GM19324 (cell line): Measurements from ENCODE around the gene NKX2-4.
"Not testable (repeated sequence)": the region's sequence is repeated elsewhere in the genome, so short reads cannot be mapped to it uniquely, and the experiment has no call there.

Experiments
- ATAC-seq: cut with Tn5 transposase; IDR thresholded peaks from one replicate; pipeline ENCODE4 v1.9.1; 2021; ENCODE audit warnings: mild to moderate bottlenecking, moderate library complexity; ENCODE audit not compliant: unreplicated experiment, low FRiP score

NKX2-4 gene

DNA sequence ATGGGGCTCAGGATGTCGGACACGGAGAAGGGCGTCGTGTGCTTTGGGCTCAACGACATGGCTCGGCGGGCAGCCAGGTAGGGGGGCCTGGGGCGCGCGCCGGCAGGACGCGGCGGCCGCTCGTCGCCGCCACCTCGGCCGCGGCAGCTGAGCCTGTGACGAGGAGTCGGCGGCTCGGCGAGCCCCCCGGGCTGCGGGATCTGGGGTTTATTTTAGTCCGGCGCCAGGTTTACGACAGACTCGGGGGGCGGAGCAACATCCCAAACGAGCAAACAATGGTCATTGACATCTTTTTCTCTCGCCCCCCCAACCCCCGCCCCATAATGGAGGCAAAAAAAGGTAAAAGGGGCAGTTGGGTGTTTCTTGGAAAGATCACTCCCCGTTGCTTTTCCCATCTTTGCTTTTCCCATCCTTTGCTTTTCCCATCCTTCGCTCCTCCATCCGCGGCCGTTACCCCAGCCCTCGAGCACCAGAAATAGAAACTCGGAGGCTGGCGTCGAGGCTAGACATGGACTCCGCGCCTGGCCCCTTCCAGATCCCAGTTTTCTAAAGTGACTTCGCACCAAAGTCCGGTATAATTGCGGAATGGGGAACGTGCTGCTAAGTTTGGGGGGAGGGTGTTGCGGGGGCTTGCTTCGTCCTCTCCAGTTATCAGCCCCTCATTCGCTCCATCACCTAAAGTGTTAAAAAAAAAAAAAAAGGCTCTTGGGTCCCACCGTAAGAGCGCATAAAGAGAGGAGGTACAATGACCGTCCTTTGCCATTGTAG, at the start of gene NKX2-4:
TSS of gene NKX2-4 (minus strand) at position 186 of the 768 bp plus-strand sequence. CDS start at position 59, 127 bp downstream.
- ATAC-seq, result no peak

DNA sequence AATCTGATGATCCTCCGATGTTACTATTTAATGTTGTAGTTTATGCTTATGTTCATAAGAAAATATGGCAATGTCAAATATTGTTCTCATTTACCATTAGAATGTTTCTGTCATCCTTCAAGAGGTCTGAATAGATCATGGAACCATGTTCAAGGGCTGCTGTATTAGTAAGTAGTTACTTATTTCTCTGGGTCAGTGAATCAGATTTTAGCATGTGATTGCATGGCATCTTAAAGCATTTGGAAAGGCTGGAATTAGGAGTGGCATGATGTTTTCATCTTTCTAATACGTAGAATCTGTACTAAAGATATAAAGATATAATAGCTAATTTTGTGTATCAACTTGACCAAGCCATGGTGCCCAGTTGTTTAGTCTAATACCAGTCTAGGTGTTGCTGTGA, 40.5 kb upstream of the NKX2-4 start:
- no peak for ATAC-seq

DNA sequence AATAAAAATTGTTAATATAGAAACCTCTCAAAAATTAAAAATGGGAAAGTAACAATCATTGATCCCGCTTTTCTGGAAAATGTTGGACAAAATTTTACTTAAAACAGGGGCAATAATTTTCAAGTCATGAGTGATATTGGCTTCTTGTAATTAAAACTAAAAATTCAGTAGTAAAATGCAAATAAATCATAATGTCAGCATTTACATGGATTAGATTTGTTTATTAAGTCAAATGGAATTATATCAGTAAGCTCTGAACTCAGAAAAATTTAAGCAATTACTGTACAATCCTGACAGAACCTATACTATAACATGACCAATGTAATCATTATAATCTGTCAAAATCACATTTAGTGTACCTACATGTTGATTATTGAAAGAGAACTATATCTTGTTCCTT, 39.9 kb upstream of the NKX2-4 start:
- ATAC-seq, result no peak

DNA sequence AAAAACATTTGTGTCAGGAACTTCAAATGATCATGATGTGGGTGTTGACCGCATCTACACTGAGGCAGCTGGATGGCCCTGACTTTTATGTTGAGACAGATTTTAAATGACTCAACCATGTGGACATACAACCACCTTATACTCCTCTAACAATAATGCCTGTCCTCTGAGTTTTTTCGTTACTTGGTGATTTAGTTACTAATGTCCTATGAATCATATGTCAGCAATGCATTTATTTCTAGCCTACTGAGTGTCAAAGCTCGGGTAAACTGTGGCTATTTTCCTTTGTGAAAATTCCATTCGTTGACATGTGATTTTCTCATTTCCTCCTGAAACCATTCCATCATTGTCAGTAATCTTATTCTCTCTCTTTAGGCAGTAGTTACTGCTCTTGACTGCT, 38.9 kb upstream of the NKX2-4 start:
- ATAC-seq, result no peak

DNA sequence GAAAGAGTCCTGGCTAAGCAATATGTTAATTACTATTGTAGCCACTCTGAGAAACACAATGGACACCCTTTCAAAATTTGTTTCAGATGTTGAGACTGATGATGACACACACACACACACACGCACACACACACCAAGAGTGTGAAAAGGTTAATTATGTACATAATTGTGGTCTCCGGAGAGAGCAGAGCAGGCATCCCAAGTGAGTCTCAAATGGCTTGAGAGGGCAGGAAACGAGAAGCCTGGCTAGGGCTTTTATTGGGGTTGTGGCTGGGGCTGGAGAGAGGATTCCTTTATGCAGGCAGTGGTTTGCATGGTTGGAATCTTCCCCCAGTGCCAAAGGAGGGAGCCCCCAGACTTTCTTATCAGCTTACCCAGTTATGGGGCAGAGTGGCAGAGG, 38.2 kb upstream of the NKX2-4 start:
- ATAC-seq, result no peak

DNA sequence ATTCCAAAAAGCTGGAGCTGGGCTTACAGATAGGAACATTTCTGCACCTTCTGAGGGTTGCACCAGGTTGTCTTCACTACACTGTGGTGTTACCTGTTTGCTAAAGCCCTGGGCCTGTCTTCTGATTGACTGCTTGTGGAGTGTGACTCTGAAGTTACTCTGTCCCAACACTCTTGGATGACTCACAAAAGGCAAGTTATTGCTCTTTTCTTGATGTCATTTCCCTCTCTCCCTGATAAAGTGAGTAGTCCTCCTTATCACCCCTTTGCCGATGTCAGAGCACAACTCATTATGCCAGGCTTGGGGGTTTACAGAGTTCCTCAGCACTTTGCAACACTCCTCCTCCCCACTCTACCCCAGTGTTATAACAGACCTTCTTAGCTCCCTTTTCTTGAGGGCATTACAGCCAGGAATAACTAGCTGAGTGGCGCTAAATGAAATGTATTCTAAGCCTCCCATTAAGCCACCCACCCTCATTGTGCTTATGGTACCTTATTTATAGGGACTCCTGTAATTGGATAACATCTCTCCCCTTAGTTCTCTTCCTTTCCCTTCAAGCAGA, 36.1 kb upstream of the NKX2-4 start:
- ATAC-seq, result no peak

DNA sequence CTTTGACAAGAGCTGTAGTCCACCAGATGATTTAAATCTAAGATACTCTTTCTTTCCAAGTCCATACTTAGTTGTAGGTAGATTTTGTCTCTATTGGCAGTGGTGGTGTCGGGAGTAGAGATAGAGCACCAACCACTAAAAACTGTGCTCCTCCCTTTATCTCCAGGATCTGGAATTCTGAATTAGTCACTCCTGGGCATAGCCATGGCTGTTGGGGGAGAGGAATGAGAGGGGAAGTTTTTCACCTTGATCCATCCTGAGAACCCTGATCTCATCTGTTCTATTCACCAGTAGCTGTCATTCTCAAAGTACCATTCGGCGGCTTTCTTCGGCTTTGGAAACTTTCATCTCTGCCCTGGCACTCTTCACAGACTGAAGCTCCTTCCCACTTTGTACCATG, 35.6 kb upstream of the NKX2-4 start:
- ATAC-seq, result no peak

DNA sequence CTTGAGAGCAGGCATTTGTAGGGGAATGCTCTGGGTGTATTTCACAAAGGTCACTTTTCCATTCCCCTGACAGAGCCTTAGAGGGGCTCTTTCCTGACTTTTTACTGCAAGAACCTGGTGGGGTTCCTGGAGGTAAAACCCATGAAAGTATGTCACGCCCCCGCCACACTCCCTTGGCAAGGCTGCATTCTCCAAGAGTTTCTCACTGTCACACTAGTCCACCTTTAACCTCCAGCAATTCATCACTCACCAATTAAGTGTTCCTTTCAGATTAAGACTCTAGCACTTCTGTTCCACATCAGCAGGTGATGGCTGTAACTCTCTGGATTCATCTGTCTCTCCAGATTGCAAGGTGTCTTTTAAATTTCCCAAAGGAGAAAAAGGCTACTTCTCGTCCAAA, 32.7 kb upstream of the NKX2-4 start:
- ATAC-seq, result no peak

DNA sequence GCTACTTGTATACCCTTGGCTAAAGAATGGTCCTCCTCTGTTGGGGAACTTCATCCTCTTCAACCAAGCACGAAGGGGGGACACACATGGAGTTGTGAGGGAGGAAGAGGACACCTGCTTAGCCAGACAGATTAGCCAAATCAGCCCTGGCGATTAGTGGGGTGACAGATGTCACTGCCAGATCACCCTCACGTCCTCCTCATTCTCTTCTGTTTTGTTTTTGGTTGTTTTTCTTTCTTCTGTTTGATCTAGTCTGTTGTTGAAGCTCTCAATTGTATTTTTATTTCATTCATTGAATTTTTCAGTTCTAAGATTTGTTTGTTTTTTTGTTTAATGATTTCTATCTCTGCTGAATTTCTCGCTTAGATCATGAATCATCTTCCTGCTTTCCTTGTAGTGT, 27.5 kb upstream of the NKX2-4 start:
- no peak for ATAC-seq

DNA sequence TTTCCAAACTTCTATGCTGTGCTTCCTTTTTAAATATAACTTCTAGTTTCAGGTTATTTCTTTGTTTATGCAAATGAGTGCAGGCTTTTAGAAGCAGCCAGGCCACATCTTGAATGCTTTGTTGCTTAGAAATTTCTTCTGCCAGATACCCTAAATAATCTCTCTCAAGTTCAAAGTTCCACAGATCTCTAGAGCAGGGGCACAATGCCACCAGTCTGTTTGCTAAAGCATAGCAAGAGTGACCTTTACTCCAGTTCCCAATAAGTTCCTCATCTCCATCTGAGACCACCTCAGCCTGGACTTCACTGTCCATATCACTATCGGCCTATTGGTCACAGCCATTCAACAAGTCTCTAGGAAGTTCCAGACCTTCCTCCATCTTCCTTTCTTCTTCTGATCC, 26.4 kb upstream of the NKX2-4 start:
- ATAC-seq, result not testable (repeated sequence)

DNA sequence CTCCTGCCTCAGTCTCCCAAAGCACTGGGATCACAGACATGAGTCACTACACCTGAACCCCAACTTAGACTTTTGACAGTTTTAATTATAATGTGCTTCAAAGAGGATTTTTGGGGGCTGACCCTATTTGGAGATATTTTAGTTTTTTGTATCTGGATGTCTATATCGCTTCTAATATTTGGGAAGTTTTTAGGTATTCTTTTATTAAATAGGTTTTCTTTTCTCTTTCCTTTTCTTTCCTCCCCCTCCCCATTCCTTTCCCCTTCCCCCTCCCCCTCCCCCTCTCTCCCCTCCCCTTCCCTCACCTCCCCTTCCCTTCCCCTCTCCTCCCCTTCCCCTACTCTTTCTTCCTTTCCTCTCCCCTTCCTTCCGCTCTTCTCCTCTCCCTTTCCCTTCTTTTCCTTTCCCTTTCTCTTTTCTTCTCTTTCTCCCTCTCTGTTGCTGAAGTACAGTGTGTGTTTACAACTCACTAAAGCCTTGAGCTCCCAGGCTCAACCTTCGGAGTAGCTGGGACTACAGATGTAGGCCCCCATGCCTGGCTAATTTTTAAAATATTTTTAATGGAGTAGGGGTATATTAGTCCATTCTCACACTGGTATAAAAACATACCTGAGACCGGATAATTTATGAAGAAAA, 24.4 kb upstream of the NKX2-4 start:
- ATAC-seq, result no peak

DNA sequence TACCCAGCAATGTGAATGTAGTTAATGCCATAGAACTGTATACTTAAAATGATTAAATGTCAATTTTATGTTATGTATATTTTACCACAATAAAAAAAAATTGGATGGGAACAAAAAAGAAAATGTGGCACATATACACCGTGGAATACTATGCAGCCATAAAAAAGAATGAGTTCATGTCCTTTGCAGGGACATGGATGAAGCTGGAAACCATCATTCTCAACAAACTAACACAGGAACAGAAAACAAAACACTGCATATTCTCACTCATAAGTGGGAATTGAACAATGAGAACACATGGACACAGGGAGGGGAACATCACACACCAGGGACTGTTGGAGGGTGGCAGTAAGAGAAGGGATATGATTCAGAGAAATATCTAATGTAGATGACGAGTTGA, 21.8 kb upstream of the NKX2-4 start:
- not testable (repeated sequence) for ATAC-seq

DNA sequence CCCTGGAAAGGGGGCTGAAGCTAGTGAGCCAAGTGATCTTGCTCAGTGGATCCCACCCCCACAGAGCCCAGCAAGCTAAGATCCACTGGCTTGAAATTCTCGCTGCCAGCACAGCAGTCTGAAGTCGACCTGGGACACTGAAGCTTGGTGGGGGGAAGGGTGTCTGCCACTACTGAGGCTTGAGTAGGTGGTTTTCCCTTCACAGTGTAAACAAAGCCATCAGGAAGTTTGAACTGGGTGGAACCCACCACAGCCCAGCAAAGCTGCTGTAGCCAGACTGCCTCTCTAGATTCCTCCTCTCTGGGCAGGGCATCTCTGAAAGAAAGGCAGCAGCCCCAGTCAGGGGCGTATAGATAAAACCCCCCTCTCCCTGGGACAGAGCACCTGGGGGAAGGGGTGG, 16.7 kb upstream of the NKX2-4 start:
- ATAC-seq, result not testable (repeated sequence)

DNA sequence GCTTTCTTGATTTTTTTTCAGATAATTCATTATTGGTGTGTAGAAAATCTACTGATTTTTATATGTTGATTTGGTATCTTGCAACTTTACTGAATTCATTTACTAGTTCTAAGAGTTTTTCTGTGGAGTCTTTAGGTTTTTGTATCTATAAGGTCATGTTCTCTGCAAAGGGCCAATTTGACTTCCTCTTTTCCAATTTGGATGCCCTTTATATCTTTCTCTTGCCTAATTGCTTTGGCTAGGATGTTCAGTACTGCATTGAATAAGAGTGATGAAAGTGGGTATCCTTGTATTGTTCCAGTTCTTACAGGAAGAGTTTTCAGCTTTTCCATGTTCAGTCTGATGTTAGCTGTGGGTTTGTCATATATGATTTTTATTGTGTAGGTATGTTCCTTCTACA, 14.4 kb upstream of the NKX2-4 start:
- no peak for ATAC-seq

DNA sequence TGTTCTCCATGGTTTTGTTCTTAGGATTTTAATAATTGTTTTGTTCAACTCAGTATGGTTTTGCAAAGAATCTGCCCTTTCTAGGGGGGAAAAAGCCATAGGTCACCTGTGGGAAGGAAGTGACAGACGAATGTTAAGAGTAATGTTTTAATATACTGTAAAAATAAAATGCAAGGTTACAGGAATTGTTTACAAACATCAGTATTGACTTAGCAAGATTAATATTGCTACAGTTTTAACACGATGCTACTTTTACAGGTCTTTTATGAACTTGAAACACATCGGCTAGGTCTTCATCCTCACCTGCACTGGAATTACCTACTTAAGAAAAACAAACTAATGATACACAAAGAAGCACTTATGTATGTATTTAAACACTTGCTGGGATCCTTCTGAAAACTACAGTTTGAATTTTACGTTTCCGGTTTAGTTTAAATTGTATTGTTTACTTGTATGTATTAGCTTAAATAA, 1.7 kb upstream of the NKX2-4 start:
- no peak for ATAC-seq

DNA sequence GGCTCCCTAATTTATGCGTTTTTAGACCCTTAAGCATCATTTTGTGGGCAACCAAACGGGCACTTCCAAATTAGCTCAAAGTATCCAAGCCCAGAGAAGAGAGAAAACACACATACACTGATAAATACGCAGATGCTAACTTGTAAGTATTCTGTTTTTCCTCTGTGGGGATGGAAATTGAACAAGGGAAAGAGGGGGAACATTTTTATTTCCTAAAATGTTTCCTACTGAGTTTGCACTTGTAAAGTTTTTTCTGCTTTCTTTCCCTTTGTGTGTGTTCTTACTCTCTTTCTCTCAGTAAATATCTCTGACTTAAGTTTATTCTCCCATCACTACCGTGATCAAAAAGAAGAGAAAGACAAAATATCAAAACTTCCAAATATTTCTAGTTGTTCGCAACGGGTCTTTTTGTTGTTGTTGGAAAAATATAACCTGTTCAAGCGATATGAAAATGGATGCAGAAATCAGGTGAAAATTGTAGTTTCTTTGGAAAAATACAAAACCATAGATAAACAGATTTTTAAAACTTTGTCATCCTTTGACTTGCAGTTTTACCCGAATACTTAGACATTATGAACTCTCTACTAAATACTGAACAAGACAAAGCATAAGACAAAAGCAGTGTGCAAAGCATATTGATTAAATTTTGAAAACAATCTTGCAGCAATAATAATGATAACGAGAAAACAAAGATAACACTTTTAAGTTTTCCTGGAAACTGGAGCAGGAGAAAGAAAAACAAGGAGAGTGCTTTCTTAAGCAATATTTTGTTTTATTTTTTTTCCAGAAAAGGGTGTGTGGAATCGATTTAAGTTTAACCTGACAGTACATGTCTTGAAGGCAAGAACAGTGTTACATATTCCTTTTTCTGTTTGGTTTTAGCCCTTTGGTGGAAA, 1.0 kb upstream of the NKX2-4 start:
- no peak for ATAC-seq

DNA sequence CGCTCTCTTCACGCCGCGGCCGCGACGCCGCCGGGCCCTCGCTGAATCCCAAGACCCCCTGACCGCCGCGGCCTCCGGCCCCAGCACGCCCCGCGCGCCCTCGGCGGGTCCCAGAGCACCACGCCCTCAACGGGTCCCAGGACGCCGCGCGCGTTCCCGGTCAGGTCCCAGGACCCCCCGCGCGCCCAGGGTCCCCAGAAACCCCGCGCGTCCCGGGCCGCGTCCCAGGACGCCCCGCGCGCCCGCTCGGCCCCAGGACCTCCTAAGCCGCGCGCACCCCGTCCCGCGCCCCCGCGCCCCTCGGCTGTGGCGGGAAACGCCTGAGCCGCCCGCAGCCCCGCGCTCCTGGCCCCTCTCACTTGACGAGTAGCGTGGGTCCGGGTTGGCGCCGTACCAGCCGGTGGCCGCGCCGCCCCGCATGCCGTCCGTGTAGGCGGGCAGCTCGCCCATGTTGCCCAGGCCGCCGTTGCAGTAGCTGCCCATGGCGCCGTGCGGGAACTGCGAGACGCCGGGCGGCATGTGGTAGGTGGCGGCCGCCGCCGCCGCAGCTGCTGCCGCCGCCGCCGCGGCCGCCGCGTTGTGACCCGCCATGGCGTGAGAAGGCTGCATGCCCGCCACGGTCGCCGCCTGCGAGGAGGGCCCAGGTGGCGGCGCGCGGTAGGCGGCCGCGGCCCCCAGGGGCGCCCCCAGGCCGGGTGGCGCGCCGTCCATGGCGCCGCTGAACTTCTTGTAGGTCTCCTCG, 556 bp downstream of the NKX2-4 start:
- ATAC-seq, result no peak

DNA sequence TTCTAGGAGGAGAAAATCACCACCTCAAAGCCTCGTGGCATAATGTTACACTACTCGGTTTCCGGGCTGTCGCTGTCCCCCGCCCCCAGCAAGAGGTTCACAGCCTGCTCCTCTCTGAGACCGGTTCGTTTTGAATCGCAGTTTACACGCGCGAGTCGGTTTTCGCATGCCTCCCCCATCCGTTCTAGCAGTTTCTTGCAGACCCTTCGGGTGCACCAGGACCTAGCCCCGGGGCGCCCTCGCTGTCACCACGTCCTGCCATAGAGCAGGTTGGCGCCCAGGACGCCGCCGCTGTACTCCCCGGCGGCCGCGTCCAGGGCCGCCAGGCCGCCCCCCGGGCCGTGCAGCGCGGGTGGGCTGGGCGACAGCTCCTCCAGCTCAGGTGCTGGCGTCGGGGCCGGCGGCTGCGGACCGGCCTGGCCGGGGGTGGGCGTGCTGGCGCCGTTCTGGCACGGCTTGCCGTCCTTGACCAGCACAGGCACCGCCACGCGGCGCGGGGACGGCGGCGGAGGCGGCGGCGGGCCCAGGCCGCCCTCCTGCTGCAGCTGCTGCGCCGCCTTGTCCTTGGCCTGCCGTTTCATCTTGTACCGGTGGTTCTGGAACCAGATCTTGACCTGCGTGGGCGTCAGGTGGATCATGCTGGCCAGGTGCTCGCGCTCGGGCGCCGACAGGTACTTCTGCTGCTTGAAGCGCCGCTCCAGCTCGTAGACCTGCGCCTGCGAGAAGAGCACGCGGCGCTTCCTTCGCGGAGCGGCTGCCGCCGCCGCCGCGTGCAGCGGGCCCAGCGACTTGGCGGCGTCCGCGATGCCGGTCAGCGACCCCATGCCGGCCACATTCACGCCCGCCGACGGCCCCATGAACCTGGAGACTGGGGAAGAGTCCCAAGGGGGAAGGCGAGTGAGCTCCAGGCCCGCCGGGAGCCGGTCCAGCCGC, 1.4 kb downstream of the NKX2-4 start:
- no peak for ATAC-seq

DNA sequence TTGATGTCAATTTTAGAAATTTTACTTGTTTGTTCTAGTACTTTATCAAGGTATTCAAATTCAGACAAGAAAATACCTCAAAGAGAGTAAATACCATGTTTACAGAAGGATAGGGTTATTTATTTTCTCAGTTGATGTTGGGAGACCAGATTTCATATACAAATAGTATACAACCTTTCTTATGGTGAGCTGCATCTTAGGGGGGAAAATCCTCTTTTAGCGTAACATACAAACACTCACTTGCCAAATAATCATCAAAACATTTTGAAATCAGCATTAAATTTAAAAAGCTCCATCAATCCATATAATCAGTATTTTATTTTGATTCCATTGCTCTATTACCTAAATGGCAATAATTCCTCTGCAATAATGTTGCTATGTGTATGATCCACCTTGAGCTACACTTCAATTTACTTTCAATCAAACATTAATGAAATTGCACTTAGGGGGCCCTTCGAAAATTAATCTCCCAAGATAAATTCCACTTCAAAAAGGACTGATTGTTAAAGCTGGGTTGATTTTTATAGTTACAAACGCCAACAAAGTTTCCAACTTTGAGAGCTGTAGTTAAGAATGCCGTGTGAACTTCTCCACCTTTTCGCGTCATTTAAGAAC, 2.2 kb downstream of the NKX2-4 start:
- ATAC-seq, result no peak
